SH-SY5Y (cell line): ENCODE results near the gene FBXO8.
A peak's percentile ranks its signal among the peaks of the same experiment; 100 is the strongest.

Experiments
- GATA2 ChIP-seq: IDR thresholded peaks from 2 replicates; pipeline ENCODE4 v1.6.1; 2011; ENCODE audit warnings: mild to moderate bottlenecking, low read depth, low read length
- GATA3 ChIP-seq: IDR thresholded peaks from 2 replicates; pipeline ENCODE4 v1.6.1; 2011; ENCODE audit warnings: low read depth, mild to moderate bottlenecking, low read length, moderate library complexity

The FBXO8 gene

GRCh38 chr4:174307694-174308093 is 24.2 kb upstream of the FBXO8 start:
- TF ChIP-seq GATA3 (no peak), GATA2 (no peak)

GRCh38 chr4:174305961-174306360 is 22.5 kb upstream of the FBXO8 start:
- TF ChIP-seq GATA2, result no peak

GRCh38 chr4:174304664-174305063 is 21.2 kb upstream of the FBXO8 start:
- TF ChIP-seq GATA3 (no peak; the same call in 1 of the 2 replicates), GATA2 (no peak)

- no peak for TF ChIP-seq GATA3
- TF ChIP-seq GATA2, result no peak
Observed at GRCh38 chr4:174303687-174304086, 20.2 kb upstream of the FBXO8 start.

- no peak for TF ChIP-seq GATA2
- no peak for TF ChIP-seq GATA3
Observed at GRCh38 chr4:174292473-174292872, 9.0 kb upstream of the FBXO8 start.

- no peak for TF ChIP-seq GATA2
- TF ChIP-seq GATA3, result no peak
Observed at GRCh38 chr4:174286870-174287269, 3.4 kb upstream of the FBXO8 start.

- TF ChIP-seq GATA3 (no peak), GATA2 (no peak)
Observed at GRCh38 chr4:174284487-174284886, 1.0 kb upstream of the FBXO8 start.

GRCh38 chr4:174282836-174283506 is 496 bp downstream of the FBXO8 start:
- TF ChIP-seq GATA2 (no peak), GATA3 (no peak)

- TF ChIP-seq GATA2, result no peak
- TF ChIP-seq GATA3, result no peak
Observed at GRCh38 chr4:174281901-174282300, 1.6 kb downstream of the FBXO8 start.

- no peak for TF ChIP-seq GATA3
- TF ChIP-seq GATA2, result no peak
Observed at GRCh38 chr4:174281182-174281737, 2.2 kb downstream of the FBXO8 start.

GRCh38 chr4:174279433-174280155 is 3.9 kb downstream of the FBXO8 start:
- TF ChIP-seq GATA2, result no peak
- no peak for TF ChIP-seq GATA3

GRCh38 chr4:174278467-174278866 is 5.0 kb downstream of the FBXO8 start:
- TF ChIP-seq GATA3, result no peak
- no peak for TF ChIP-seq GATA2

GRCh38 chr4:174277433-174277832 is 6.0 kb downstream of the FBXO8 start:
- TF ChIP-seq GATA2 (no peak), GATA3 (no peak)

- TF ChIP-seq GATA2, result no peak
- no peak for TF ChIP-seq GATA3
Observed at GRCh38 chr4:174275101-174275500, 8.4 kb downstream of the FBXO8 start.

- no peak for TF ChIP-seq GATA3
- TF ChIP-seq GATA2, result no peak
Observed at GRCh38 chr4:174274436-174274835, 9.0 kb downstream of the FBXO8 start.

GRCh38 chr4:174273930-174274329 is 9.5 kb downstream of the FBXO8 start:
- TF ChIP-seq GATA3 (no peak; the same call in 1 of the 2 replicates), GATA2 (peak; percentile 62)
